Measurements from ENCODE around the gene STARD10. TPM values are rescaled to one million over a fixed set of nuclear protein-coding genes. Genes with fewer than 3 reads are reported as not detected.
"Not testable (repeated sequence)": the region's sequence is repeated elsewhere in the genome, so short reads cannot be mapped to it uniquely, and the experiment has no call there.

STARD10 gene
- total RNA-seq, 2 donors from 2014 or later, result 7.7 to 16.4 TPM

GRCh38 chr11:72829884-72830533 is 36.2 kb upstream of the STARD10 start:
- peaks cover 24% of the 10 kb centered on the region for H3K4me1 Mint-ChIP-seq
- H3K36me3 Mint-ChIP-seq (ENCODE audit: low read depth), result peaks cover 64% of the 10 kb centered on the region
- no peaks in the 10 kb centered on the region for H3K9me3 Mint-ChIP-seq
- no peaks in the 10 kb centered on the region for H3K27me3 Mint-ChIP-seq
- ATAC-seq (replicated peaks), result no peak
- peak overlapping the region; percentile 71 for H3K27ac Mint-ChIP-seq
- no peak overlapping the region for H3K4me3 Mint-ChIP-seq

- Mint-ChIP-seq H3K27me3 (no peaks in the 10 kb centered on the region), H3K4me1 (peaks cover 21% of the 10 kb centered on the region), H3K9me3 (no peaks in the 10 kb centered on the region), H3K4me3 (no peak overlapping the region), H3K27ac (peak overlapping the region; percentile 71), H3K36me3 (ENCODE audit: low read depth) (peaks cover 65% of the 10 kb centered on the region)
- no peak for ATAC-seq (replicated peaks)
Observed at GRCh38 chr11:72829178-72829577, 35.3 kb upstream of the STARD10 start.

GRCh38 chr11:72828692-72829101 is 34.9 kb upstream of the STARD10 start:
- Mint-ChIP-seq H3K4me3 (no peak overlapping the region), H3K27ac (no peak overlapping the region), H3K9me3 (no peaks in the 10 kb centered on the region), H3K36me3 (ENCODE audit: low read depth) (peaks cover 65% of the 10 kb centered on the region), H3K4me1 (peaks cover 21% of the 10 kb centered on the region), H3K27me3 (no peaks in the 10 kb centered on the region)
- ATAC-seq (replicated peaks), result no peak

DNA sequence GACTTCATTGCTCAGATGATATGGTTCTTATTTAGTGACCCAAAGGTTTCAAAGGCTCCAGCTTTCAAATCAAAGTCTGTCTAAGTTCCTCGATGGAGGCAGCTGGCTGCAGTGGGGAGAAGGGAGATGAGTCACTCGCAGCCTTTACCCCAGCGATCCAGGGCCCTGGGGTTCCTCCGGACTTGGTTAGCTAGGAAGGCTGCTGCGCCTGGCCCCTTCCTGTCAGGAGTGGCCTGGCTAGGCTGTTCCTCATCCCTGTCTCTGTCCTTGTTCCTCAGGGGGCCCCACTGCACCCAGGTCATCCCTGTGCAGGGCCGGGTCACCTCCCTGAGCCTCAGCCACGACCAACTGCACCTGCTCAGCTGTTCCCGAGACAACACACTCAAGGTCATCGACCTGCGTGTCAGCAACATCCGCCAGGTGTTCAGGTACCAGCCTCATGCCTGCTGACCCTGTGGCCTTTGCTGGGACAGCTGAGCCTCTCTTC is 34.3 kb upstream of the STARD10 start:
- Mint-ChIP-seq H3K4me3 (no peak overlapping the region), H3K27me3 (no peaks in the 10 kb centered on the region), H3K27ac (peak overlapping the region; percentile 60), H3K4me1 (peaks cover 21% of the 10 kb centered on the region), H3K36me3 (ENCODE audit: low read depth) (peaks cover 71% of the 10 kb centered on the region), H3K9me3 (no peaks in the 10 kb centered on the region)
- ATAC-seq (replicated peaks), result peak; percentile 9

GRCh38 chr11:72827656-72828055 is 33.8 kb upstream of the STARD10 start:
- not testable (repeated sequence) for H3K4me3 Mint-ChIP-seq
- H3K27ac Mint-ChIP-seq, result peak overlapping the region; percentile 60

DNA sequence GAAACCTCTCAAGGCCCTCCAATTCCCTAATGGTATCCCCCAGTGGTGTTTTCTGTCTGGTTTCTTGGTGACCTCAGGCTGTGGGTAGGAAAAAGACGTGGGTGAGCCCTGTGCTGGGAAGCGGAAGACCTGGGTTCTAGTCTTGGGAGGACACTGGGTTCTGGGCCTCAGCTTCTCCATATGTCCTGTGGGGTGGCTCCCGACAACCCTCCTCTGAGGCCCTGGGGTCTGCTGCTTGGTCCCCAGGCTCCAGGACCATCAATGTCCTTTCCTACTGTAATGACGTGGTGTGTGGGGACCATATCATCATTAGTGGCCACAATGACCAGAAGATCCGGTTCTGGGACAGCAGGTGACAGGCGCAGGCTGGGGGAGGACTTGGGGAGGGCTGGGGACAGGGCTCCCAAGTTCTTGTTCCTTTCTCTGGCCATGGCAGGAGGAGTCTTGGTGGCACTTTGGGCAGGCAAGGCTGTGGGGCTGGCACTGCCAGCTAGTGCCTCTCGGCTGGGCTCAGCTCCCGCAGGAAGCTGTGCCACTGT is 33.2 kb upstream of the STARD10 start:
- no peak for ATAC-seq (replicated peaks)
- H3K27me3 Mint-ChIP-seq, result no peaks in the 10 kb centered on the region
- peaks cover 20% of the 10 kb centered on the region for H3K4me1 Mint-ChIP-seq
- H3K36me3 Mint-ChIP-seq (ENCODE audit: low read depth), result peaks cover 73% of the 10 kb centered on the region
- H3K27ac Mint-ChIP-seq, result peak overlapping the region; percentile 60
- no peaks in the 10 kb centered on the region for H3K9me3 Mint-ChIP-seq
- H3K4me3 Mint-ChIP-seq, result no peak overlapping the region

More at GRCh38 chr11:72827656-72828055, 33.8 kb upstream of the STARD10 start:
- not testable (repeated sequence) for H3K27me3 Mint-ChIP-seq, H3K9me3 Mint-ChIP-seq
- peaks cover 73% of the 10 kb centered on the region for H3K36me3 Mint-ChIP-seq (ENCODE audit: low read depth)
- H3K4me1 Mint-ChIP-seq, result peaks cover 21% of the 10 kb centered on the region
- peak; percentile 46 for ATAC-seq (replicated peaks)

GRCh38 chr11:72826191-72826941 is 32.5 kb upstream of the STARD10 start:
- peak overlapping the region; percentile 60 for H3K27ac Mint-ChIP-seq
- no peak for ATAC-seq (replicated peaks)
- H3K36me3 Mint-ChIP-seq (ENCODE audit: low read depth), result peaks cover 74% of the 10 kb centered on the region
- H3K27me3 Mint-ChIP-seq, result no peaks in the 10 kb centered on the region
- peaks cover 14% of the 10 kb centered on the region for H3K4me1 Mint-ChIP-seq
- H3K9me3 Mint-ChIP-seq, result no peaks in the 10 kb centered on the region
- H3K4me3 Mint-ChIP-seq, result no peak overlapping the region

DNA sequence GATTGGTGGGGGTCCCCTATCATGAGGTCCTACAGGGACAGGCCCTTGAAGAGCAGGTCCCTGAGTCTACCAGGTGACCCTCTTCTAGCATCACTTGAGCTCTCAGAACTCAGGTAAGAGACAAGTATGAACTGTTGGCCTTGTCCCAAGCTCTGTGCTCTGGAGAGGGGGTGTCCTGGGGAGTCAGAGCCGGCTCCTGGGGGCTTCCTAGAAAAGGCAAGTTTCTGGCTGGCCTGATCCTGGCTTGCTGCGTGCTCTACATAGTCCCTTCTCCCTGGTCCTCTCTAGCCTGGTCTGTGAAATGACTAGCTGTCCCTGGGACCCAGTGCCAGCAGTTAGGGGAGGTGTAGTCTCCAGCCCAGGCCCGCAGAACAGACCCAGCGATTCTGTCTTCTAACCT is 31.8 kb upstream of the STARD10 start:
- peak overlapping the region; percentile 52 for H3K27ac Mint-ChIP-seq
- no peak for ATAC-seq (replicated peaks)
- no peaks in the 10 kb centered on the region for H3K27me3 Mint-ChIP-seq
- no peak overlapping the region for H3K4me3 Mint-ChIP-seq
- peaks cover 81% of the 10 kb centered on the region for H3K36me3 Mint-ChIP-seq (ENCODE audit: low read depth)
- peaks cover 15% of the 10 kb centered on the region for H3K4me1 Mint-ChIP-seq
- no peaks in the 10 kb centered on the region for H3K9me3 Mint-ChIP-seq

GRCh38 chr11:72824811-72825505 is 31.1 kb upstream of the STARD10 start:
- Mint-ChIP-seq H3K36me3 (ENCODE audit: low read depth) (peaks cover 82% of the 10 kb centered on the region), H3K27ac (peak overlapping the region; percentile 80), H3K27me3 (no peaks in the 10 kb centered on the region), H3K4me3 (no peak overlapping the region), H3K4me1 (peaks cover 13% of the 10 kb centered on the region), H3K9me3 (no peaks in the 10 kb centered on the region)
- no peak for ATAC-seq (replicated peaks)

- Mint-ChIP-seq H3K4me1 (peaks cover 13% of the 10 kb centered on the region), H3K4me3 (no peak overlapping the region), H3K9me3 (no peaks in the 10 kb centered on the region), H3K27me3 (no peaks in the 10 kb centered on the region), H3K27ac (peak overlapping the region; percentile 80), H3K36me3 (ENCODE audit: low read depth) (peaks cover 84% of the 10 kb centered on the region)
- no peak for ATAC-seq (replicated peaks)
Observed at GRCh38 chr11:72824020-72824419, 30.2 kb upstream of the STARD10 start.

DNA sequence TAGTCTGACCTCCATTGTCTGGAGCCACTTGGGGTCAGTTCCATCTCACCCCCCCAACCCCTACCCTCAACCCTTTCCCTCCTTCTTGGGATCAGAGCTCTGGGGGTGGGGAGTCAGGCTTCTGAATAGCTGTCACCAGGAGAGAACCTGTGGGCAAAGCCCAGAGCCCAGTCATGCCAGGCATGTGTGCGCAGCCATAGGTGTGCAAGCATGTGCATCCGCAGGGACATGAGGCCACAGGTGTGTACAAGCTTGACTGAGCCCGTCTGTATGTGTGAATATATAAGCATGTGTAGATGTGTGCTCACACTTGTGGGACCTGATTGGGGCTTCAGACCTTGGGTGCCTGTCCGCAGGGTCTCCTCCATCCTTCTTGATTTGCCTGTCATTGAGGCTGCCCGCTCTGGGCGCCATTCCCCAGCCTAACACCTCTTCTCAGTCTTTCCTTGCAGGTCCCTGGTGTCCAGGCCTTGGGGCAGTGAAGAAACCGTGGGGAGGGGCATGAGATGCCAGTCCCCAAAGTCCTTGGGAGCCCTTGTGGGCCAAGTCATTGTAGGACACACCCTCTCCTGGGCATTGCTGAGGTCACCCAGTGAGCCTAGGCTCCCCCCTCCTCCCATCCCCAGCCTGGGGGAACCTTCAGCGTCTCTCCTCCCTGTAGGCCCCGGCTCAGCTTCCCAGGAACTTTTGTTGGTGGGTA is 29.4 kb upstream of the STARD10 start:
- Mint-ChIP-seq H3K36me3 (ENCODE audit: low read depth) (peaks cover 84% of the 10 kb centered on the region), H3K9me3 (no peaks in the 10 kb centered on the region), H3K27ac (peak overlapping the region; percentile 80), H3K4me3 (no peak overlapping the region), H3K27me3 (no peaks in the 10 kb centered on the region), H3K4me1 (peaks cover 15% of the 10 kb centered on the region)
- no peak for ATAC-seq (replicated peaks)

DNA sequence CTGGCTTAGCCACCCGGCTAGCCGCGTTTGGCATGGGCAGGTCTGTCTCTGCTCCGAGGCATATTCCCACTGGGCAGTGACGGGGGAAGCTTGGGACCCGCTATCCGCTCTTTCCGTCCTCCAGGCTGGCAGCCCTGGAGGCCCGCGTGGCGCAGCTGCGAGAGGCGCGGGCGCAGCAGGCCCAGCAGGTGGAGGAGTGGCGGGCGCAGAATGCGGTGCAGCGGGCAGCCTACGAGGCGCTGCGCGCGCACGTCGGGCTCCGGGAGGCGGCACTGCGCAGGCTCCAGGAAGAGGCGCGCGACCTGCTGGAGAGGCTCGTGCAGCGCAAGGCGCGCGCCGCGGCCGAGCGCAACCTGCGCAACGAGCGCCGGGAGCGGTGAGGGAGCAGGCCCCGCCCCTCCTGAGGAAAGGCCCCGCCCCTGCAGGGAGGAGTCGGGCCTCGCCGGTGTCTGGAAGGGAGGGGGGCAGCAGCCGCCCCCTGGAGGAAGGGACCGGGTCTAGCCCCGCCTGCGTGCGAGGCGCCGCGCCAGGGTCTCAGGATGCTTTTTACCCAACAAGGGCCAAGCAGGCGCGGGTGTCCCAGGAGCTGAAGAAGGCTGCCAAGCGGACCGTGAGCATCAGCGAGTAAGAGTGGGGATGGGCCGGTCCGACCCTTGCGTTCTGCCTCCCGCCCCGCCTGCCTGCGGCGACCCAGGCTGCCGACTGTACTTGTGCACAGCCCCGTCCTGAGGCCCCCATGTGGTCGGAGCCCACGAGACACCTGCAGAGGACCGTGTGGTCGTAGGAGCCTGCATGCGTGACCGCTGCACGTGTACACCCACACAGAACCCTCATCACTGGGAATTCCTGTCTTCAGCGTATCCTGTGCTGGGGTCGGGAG is 28.3 kb upstream of the STARD10 start:
- no peak overlapping the region for H3K27ac Mint-ChIP-seq
- H3K9me3 Mint-ChIP-seq, result no peaks in the 10 kb centered on the region
- H3K27me3 Mint-ChIP-seq, result no peaks in the 10 kb centered on the region
- H3K36me3 Mint-ChIP-seq (ENCODE audit: low read depth), result peaks cover 84% of the 10 kb centered on the region
- peaks cover 15% of the 10 kb centered on the region for H3K4me1 Mint-ChIP-seq
- peak overlapping the region; percentile 44 for H3K4me3 Mint-ChIP-seq
- ATAC-seq (replicated peaks), result peak; percentile 91

- peaks cover 81% of the 10 kb centered on the region for H3K36me3 Mint-ChIP-seq (ENCODE audit: low read depth)
- peak overlapping the region; percentile 44 for H3K4me3 Mint-ChIP-seq
- H3K4me1 Mint-ChIP-seq, result peaks cover 15% of the 10 kb centered on the region
- no peaks in the 10 kb centered on the region for H3K27me3 Mint-ChIP-seq
- H3K9me3 Mint-ChIP-seq, result no peaks in the 10 kb centered on the region
- H3K27ac Mint-ChIP-seq, result no peak overlapping the region
- no peak for ATAC-seq (replicated peaks)
Observed at GRCh38 chr11:72821221-72821919, 27.5 kb upstream of the STARD10 start.

All from activated T-helper 17 cell treated with anti-CD3 and anti-CD28 coated beads, Interleukin-2, amount 50 U/mL, for 72 hours (primary cell).